ENCODE data around the gene KRTAP2-4.

- TF ChIP-seq CTCF (optimal IDR thresholded peaks at IDR 0.05 in 1 of 3, IDR thresholded peaks at IDR 0.05 in 1 of 3, conservative IDR thresholded peaks at IDR 0.05 in 1 of 3; ENCODE audit: extremely low read depth in 1 of 3, insufficient read depth in 2 of 3, low read length in 3 of 3): no peak
- no peak for TF ChIP-seq EZH2 (IDR thresholded peaks at IDR 0.05; ENCODE audit: low read length)
These were observed 41.0 kb downstream of the KRTAP2-4 start for GRCh38 chr17:41024697-41025096.

Measured in keratinocyte (primary cell).